GM21515 (cell line): Measurements from ENCODE around the gene WTAP.
"Not testable (repeated sequence)": the region's sequence is repeated elsewhere in the genome, so short reads cannot be mapped to it uniquely, and the experiment has no call there.

ENCODE experiments used
- ATAC-seq: cut with Tn5 transposase; IDR thresholded peaks from one replicate; pipeline ENCODE4 v1.9.1; 2021; ENCODE audit not compliant: unreplicated experiment

The WTAP gene

GRCh38 chr6:159727717-159728445 lies 575 bp downstream of the WTAP start:
- peak; percentile 41 for ATAC-seq

- ATAC-seq, result no peak
Observed at GRCh38 chr6:159728531-159728964, 1.2 kb downstream of the WTAP start.

- peak; percentile 16 for ATAC-seq
Observed at GRCh38 chr6:159729598-159730331, 2.5 kb downstream of the WTAP start.

GRCh38 chr6:159730332-159730676 lies 3.0 kb downstream of the WTAP start:
- ATAC-seq, result no peak

- not testable (repeated sequence) for ATAC-seq
Observed at GRCh38 chr6:159732550-159732949, 5.2 kb downstream of the WTAP start.

- ATAC-seq, result not testable (repeated sequence)
Observed at GRCh38 chr6:159733395-159733794, 6.1 kb downstream of the WTAP start.

- no peak for ATAC-seq
Observed at GRCh38 chr6:159736908-159737307, 9.6 kb downstream of the WTAP start.

- no peak for ATAC-seq
Observed at GRCh38 chr6:159739341-159739740, 12.0 kb downstream of the WTAP start.

GRCh38 chr6:159742165-159742564 lies 14.9 kb downstream of the WTAP start:
- ATAC-seq, result no peak

GRCh38 chr6:159745081-159745480 lies 17.8 kb downstream of the WTAP start:
- ATAC-seq, result no peak

- no peak for ATAC-seq
Observed at GRCh38 chr6:159746759-159747158, 19.5 kb downstream of the WTAP start.

- not testable (repeated sequence) for ATAC-seq
Observed at GRCh38 chr6:159748127-159748526, 20.8 kb downstream of the WTAP start.

GRCh38 chr6:159751448-159751847 lies 24.1 kb downstream of the WTAP start:
- ATAC-seq, result no peak

GRCh38 chr6:159753081-159753872 lies 26.0 kb downstream of the WTAP start:
- ATAC-seq, result no peak

- ATAC-seq, result no peak
Observed at GRCh38 chr6:159754401-159754800, 27.1 kb downstream of the WTAP start.

- ATAC-seq, result no peak
Observed at GRCh38 chr6:159754959-159755914, 27.9 kb downstream of the WTAP start.

GRCh38 chr6:159756508-159756907 lies 29.2 kb downstream of the WTAP start:
- ATAC-seq, result no peak

- ATAC-seq, result no peak
Observed at GRCh38 chr6:159758031-159759001, 31.0 kb downstream of the WTAP start.

GRCh38 chr6:159759645-159760044 lies 32.3 kb downstream of the WTAP start:
- ATAC-seq, result no peak
